ENCODE data around the gene VPS33B.

- TF ChIP-seq POLR2A (IDR thresholded peaks at IDR 0.05; ENCODE audit: low read length) (no peak), USF2 (IDR thresholded peaks at IDR 0.05) (no peak), CTCF (IDR thresholded peaks at IDR 0.05) (no peak), SMC3 (IDR thresholded peaks at IDR 0.05) (no peak), HMGXB4 (CRISPR knock-in tag; IDR thresholded peaks at IDR 0.05; ENCODE audit: borderline replicate concordance) (no peak), ZC3H11A (IDR thresholded peaks at IDR 0.05) (no peak), EHMT2 (IDR thresholded peaks at IDR 0.05; ENCODE audit: low read depth) (no peak)
These were observed 48.2 kb downstream of the VPS33B start for GRCh38 chr15:90974216-90974615.
